Lower leg skin (tissue), 4 donors: ENCODE measurements around the gene DUSP22. TPM values are rescaled to one million over a fixed set of nuclear protein-coding genes. Genes with fewer than 3 reads are reported as not detected.
A peak's percentile ranks its signal among the peaks of the same experiment; 100 is the strongest.

Experiments used
- DNase-seq, 2 donors: peaks; one replicate each; pipeline ENCODE4 v3.0.0-alpha.2; 2019; ENCODE audit warnings: low spot score in 2 of 2
- H3K4me3 ChIP-seq: fragments of 200-600 bp; sonication (generic); 2 replicates; pipeline ENCODE4 v1.5.1; 2017; ENCODE audit warnings: mild to moderate bottlenecking, low read depth; ENCODE audit not compliant: poor library complexity, severe bottlenecking
- POLR2A ChIP-seq, 2 donors: fragments of 450-650 bp; IDR thresholded peaks; one replicate each; pipeline ENCODE4 v1.6.1; 2016 to 2017; ENCODE audit warnings: antibody characterized with exemption in 2 of 2, mild to moderate bottlenecking in 1 of 2, moderate library complexity in 1 of 2
- WGBS, 2 donors: methylation state at CpG; one replicate each; pipeline ENCODE4 v1.1.5; 2018; 5-methylcytosine and 5-hydroxymethylcytosine counted together
- intact Hi-C: fragments of 100-400 bp; cut with DNase I; formaldehyde crosslinking; loops from one replicate; pipeline ENCODE4 v1.15.0; 2023; ENCODE audit warnings: low total_unique reads
- total RNA-seq, 4 donors: library from RNA; depleted of rRNA; stranded (reverse); fragments of >200 nt; gene quantifications; one replicate each; pipeline ENCODE4 v1.1.0, GENCODE V29; 2016
- TF ChIP-seq, protein P1 (sequence below), 3 donors: fragments of 450-650 bp; IDR thresholded peaks; one replicate each; pipeline ENCODE4 v1.5.1; 2016; ENCODE audit warnings: antibody characterized with exemption in 3 of 3, mild to moderate bottlenecking in 3 of 3, moderate library complexity in 2 of 3

DUSP22 gene
- total RNA-seq, 4 donors from 2014 or later: 53.2 to 81.1 (median 63.4) TPM

DNA sequence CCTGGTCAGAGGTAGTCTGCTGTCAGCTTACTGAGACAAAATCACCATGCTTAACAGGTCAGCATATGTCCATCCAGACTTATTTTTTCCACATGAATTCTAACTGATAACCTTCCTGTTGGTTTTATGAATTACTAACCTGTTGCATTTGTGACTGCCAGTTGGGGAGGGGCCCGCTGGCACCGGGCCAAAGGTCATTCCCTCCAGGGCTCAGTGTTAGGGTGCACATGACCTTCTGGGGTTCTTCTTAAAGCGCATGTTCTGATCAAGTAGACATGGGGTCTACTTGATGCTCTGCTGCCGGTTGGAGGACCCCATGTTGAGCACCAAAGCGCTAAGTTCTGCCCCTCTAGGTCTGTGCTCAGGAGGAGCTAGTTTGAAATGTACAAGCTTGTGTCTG, 15.6 kb downstream of the DUSP22 start:
- intact Hi-C loops: no loop called here
- WGBS, 2 donors: 65 to 74% methylated on average over 5 of the region's 5 CpGs
- H3K4me3 ChIP-seq: no peak overlapping the region
- peak in 1 of 2 donors; percentile 83 for DNase-seq
- no peak for TF ChIP-seq POLR2A (IDR thresholded peaks at IDR 0.05)
- TF ChIP-seq, protein P1, sequence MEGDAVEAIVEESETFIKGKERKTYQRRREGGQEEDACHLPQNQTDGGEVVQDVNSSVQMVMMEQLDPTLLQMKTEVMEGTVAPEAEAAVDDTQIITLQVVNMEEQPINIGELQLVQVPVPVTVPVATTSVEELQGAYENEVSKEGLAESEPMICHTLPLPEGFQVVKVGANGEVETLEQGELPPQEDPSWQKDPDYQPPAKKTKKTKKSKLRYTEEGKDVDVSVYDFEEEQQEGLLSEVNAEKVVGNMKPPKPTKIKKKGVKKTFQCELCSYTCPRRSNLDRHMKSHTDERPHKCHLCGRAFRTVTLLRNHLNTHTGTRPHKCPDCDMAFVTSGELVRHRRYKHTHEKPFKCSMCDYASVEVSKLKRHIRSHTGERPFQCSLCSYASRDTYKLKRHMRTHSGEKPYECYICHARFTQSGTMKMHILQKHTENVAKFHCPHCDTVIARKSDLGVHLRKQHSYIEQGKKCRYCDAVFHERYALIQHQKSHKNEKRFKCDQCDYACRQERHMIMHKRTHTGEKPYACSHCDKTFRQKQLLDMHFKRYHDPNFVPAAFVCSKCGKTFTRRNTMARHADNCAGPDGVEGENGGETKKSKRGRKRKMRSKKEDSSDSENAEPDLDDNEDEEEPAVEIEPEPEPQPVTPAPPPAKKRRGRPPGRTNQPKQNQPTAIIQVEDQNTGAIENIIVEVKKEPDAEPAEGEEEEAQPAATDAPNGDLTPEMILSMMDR (IDR thresholded peaks at IDR 0.05): no peak

DNA sequence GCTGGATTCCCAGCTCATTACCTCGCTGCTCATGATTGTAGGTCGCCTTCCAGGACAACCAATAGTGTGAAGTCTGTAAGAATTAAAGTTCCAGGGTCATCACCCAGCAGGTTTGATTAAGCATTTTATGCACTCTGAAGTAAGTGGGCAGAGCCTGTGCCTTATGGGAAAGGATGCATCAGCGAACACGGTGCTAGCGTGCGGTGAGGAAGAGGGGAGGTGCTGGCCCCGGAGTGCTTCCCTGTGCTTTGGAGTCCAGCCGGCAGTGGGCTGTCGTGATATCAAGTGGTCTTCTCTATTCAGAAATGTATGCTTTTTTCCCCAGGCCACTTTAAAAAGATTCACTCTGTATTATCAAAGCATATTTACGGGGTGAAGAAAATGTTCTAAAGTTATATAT, 16.0 kb downstream of the DUSP22 start:
- peak in 1 of 2 donors; percentile 81 for DNase-seq
- intact Hi-C loops: no loop called here
- H3K4me3 ChIP-seq: no peak overlapping the region
- WGBS, 2 donors: 88 to 89% methylated on average over 10 of the region's 10 CpGs
- TF ChIP-seq, protein P1 (IDR thresholded peaks at IDR 0.05): no peak
- TF ChIP-seq POLR2A (IDR thresholded peaks at IDR 0.05): no peak

DNA sequence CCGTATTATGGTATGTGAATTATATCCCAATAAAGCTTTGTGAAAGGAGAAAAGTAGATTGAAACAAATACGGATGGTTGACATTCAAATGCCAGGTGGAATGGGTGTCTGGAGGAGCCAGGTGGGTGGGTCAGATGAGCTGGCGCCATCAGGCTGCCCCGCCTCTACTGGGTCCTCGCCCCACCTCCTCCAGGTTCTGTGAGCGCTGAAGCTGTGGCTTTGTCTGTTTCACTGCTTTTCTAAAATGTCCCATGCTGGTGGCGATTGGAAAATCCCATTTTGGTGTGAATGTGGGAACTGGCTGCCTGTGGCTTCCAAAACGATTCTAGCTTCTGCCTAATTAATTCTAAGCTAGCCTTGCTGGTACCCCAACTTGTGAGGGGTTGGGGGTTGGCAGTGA, 16.5 kb downstream of the DUSP22 start:
- intact Hi-C loops: no loop called here
- WGBS, 2 donors: 77 to 81% methylated on average over 8 of the region's 8 CpGs
- no peak for DNase-seq
- no peak for TF ChIP-seq POLR2A (IDR thresholded peaks at IDR 0.05)
- TF ChIP-seq, protein P1 (IDR thresholded peaks at IDR 0.05): no peak
- H3K4me3 ChIP-seq: no peak overlapping the region

DNA sequence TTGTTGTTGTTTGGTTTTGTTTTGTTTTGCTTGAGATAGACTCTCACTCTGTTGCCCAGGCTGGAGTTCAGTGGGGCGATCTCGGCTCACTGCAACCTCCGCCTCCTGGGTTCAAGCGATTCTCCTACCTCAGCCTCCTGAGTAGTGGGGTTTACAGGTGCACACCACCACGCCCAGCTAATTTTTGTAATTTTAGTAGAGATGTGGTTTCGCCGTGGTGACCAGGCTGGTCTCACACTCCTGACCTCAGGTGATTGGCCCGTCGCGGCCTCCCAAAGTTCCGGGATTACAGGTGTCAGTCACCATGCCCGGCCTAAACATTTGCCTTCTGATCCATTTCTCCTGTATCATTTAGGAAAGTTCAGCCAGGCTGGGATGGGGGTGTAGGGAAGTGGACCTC, 17.7 kb downstream of the DUSP22 start:
- peak in 1 of 2 donors; percentile 87 for DNase-seq
- WGBS, 2 donors: 94 to 97% methylated on average over 12 of the region's 12 CpGs
- intact Hi-C loops: no loop called here
- TF ChIP-seq, protein P1 (IDR thresholded peaks at IDR 0.05): no peak
- TF ChIP-seq POLR2A (IDR thresholded peaks at IDR 0.05): no peak
- H3K4me3 ChIP-seq: no peak overlapping the region

DNA sequence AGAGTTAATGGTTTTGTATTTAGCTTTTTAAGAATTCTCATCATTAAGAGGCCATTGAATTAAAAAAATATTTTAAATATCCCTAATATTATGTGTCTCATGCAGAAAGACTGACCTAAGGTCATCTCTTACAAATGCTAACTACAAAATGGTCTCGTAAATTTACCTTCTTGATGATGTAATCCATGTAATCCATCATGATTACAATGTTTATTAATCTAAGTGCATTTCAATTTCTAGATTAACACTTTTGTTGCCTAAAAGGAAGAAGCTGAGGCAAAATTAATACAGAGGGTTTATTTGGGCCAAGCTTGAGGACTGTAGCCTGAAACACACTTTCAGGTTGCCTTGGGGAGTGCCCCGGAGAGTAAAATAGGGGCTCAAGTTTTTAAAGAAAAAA, 18.4 kb downstream of the DUSP22 start:
- no peak for DNase-seq
- intact Hi-C loops: no loop called here
- WGBS, 2 donors: 81 to 87% methylated on average over 2 of the region's 2 CpGs
- no peak for TF ChIP-seq POLR2A (IDR thresholded peaks at IDR 0.05)
- TF ChIP-seq, protein P1 (IDR thresholded peaks at IDR 0.05): no peak
- H3K4me3 ChIP-seq: no peak overlapping the region

DNA sequence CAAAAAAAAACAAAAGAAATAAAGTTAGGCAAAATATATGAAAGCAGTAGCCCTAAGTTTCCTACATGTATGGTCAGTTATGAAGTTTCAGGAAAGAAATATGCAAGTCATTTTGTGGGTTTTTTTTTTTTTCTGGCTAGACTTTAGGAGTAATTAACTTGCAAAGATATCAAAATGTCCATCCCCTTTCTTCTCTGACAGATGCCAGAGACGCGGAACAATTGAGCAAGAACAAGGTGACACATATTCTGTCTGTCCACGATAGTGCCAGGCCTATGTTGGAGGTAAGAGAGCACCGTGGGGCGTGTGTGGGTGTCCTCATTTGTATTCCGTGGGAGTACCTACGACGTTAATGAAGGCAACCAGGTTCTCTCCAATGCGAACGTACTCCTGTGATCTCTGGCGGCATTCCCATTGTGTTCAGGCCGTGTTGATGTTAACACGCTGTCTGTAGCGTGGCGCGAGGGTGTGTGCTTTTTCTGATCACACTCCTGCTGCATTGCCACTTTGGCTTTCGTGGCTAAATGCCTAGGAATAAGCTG, 19.5 kb downstream of the DUSP22 start:
- WGBS, 2 donors: 75 to 77% methylated on average over 17 of the region's 17 CpGs
- TF ChIP-seq, protein P1 (IDR thresholded peaks at IDR 0.05): no peak
- no peak for TF ChIP-seq POLR2A (IDR thresholded peaks at IDR 0.05)
- H3K4me3 ChIP-seq: no peak overlapping the region
- intact Hi-C loops: no loop called here
- DNase-seq: no peak
